T-helper 22 cell (primary cell): ENCODE results near the gene CELSR1.
"Not testable (repeated sequence)": the region's sequence is repeated elsewhere in the genome, so short reads cannot be mapped to it uniquely, and the experiment has no call there.

ENCODE experiments used
- DNase-seq: peaks from one replicate; pipeline ENCODE4 v3.0.0-alpha.2; 2020; ENCODE audit warnings: low read depth

The CELSR1 gene

DNA sequence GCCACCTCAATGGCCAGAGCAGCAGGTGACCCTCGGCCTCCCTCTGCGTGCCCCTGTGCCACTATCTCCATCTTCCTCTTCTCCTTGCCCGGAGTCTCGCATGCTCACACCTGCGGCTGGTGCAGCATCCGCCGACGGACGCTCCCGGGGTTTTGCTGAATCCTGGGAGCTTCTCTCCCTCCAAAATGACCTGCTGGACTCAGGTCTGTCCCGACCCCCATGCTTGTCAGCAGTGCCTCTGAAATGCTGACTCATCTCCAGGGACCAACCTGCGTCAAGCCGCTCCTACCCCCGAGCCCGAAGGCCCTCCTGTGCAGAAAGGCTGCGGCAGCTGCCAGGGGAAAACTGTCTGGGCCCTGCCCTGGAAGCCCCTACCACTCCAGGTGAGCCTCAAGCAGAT lies 58.4 kb downstream of the CELSR1 start:
- no peak for DNase-seq

DNA sequence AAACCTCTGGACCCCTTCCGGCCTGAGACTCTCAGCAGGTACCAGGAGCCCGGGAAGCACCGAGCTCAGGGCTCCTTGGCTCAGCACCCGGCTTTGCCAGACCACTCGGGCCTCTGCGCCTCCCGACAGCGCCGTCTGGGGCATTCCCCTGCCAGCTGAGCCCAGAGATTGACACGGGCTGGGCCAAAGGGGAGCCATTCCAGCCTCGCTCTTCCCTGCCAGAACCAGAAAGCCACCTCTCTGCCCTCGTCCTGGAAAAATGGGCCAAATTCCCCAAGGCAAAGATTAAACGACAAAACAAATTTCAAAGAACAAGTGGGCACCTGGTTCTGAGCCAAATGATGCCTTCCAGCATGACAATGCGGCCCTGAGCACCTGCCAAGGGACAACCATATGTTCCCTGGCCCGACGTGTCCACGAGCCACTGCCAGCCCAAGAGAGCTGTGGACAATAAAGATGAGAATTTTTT lies 59.3 kb downstream of the CELSR1 start:
- no peak for DNase-seq

DNA sequence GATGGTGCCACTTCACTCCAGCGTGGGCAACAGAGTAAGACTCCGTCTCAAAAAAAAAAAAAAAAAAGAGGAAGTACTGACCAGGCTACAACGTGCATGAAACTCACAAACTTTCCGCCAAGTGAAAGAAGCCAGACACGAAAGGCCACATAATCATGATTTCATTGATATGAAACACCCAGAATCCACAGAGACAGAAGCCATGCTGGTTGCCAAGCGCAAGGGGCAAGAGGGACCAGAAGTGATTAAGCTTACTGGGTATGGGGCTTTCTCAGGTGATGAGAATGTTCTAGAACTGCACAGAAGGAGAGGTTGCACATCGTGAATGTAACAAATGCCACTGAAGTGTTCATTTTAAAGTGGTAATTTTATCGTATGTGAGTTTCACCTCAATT lies 60.9 kb downstream of the CELSR1 start:
- no peak for DNase-seq

DNA sequence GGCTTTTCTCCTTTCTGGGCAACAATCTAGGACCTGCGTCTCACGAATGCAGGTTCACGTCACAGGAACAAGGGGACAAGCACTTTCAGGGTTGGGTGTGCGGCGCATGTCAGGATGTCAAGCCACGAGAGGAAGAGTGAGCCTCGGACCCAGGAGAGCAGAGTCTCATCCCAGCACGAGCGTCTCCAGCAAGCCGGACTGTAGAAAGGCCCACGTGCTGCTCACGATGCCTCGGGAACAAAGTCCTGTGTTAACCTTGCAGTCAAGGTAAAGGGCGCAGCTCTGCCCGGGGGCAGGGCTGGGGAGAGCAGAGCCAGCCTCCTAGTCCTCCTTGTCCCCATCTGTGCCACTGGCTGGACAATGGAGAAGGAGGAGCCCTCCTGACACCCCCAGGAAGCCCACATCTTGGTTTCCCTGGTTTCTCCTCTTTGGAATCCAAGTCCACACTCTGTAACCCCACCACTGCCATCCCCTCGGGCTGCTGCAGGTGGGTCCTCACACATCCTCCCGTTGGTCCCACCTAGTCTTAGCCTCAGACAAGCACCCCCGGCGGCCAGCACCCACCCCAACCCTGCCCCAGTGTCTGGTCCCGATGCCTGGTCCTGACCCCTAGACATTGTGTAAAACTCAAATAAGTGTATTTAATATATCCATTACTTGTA lies 63.4 kb downstream of the CELSR1 start:
- DNase-seq, result no peak

DNA sequence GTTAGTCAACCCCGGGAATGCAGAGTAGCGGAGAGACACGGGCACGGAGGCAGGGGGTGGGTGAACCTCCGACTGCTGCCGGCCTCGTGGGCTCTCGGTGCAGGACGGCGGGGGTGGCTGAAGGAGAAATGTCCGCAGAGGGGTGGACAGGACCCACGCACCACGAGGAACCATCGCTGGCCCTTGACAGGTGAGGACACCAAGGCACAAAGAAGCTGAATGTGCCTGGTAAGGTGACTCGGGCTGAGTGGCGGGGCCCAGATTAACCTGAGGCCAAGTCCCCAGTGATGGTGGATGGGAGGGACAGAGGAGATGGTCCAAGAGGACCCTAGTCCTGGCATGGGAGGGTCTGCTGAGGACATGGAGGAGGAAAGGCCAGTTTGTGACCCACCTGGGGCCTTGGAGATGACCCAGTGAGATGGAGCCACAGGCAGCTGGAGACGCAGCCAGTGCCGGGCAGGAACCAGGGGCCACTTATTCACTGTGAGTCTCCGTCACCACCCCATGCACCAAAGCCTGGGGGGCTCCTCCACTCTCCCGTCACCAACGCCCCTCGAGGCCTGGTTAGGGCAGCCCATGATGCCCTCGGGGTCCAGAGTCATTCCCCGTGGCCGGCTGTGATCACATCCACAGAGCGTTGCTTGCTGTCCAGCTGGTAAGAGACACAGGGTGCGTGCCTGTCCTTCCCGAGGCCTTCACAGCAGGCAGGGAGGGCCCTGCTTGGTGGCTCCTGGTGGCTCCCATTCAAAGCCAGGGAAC lies 64.2 kb downstream of the CELSR1 start:
- DNase-seq, result no peak

DNA sequence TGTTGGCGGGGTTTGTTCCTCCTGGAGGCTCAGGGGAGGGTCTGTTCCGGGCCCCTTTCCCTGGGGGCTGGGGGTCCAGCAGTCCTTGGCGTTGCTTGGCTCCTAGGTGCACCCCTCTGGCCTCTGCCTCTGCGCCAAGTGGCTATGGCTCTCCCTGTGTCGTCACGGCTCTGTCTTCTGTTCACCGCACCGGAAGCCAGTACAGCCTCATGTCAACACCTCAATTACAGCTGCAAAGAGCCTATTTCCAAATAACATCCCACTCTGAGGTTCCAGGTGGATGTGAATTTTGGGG lies 64.8 kb downstream of the CELSR1 start:
- DNase-seq, result no peak

DNA sequence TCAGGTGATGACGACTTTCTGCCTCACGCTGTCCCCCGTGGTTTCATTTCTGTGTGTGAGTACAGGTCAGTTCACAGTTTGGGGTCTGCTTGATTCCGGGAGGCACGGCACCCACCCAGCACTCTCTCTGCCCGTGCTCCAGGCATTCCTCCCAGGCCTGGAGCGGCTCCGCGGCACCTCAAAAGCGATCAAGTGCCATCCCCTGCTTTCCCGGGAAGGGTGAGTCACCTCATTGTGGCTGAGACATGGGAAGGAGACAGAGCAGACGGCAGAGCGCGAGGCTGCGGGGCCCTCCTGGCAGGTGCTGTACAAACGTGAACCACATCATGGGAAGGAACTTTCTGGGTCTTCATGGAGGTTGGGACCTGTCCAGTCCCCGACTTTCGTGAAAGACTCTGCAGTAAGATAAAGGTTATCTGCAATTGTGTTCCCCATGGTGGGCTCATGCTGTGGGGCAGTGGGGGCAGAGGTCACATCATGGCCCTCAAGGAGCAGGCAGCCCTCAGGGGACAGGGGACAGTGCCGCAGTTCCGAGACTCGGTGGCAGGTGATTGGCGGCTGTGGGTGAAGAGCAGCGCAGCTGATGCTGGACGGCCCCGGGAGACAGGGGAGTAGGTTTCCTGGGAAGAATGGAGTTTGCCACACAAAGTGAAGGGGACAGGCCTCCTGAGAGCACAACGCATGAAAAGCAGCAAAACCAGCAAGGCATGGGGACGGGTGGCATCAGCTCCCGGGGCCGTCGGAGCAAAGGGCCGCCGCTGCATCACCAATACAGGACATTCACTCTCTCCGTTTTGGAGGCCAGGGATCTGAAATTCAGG lies 65.3 kb downstream of the CELSR1 start:
- no peak for DNase-seq

DNA sequence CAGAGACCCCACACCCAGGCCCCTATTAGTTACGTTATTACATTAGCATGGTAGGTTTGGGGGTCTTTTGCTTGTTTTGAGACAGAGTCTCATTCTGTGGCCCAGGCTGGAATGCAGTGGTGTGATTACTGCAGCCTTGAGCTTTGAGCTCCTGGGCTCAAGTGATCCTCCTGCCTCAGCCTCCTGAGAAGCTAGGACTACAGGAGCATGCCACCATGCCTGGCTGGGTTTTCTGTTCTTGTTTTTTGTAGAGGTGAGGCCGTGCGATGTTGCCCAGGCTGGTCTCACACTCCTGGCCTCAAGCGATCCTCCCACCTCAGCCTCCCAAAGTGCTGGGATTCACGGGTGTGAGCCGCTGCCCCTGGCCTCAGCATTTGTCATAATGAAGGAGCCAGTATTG lies 66.1 kb downstream of the CELSR1 start:
- not testable (repeated sequence) for DNase-seq

DNA sequence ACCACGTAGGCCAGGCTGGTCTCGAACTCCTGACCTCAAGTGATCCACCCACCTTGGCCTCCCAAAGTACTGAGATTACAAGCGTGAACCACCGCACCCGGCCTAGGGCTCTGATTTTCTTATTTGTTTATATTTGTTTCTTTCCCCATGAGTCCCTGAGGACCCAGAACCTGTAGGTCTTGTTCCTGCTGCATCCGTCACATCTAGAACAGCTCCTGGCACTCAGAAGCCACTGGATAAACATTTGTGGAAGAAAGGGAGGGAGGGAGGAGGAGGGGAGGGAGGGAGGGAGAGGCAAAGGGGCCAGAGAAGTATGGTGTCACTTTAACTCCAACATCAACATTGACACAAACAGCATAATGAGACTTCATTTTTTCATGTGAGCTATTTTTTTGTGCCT lies 67.7 kb downstream of the CELSR1 start:
- no peak for DNase-seq

DNA sequence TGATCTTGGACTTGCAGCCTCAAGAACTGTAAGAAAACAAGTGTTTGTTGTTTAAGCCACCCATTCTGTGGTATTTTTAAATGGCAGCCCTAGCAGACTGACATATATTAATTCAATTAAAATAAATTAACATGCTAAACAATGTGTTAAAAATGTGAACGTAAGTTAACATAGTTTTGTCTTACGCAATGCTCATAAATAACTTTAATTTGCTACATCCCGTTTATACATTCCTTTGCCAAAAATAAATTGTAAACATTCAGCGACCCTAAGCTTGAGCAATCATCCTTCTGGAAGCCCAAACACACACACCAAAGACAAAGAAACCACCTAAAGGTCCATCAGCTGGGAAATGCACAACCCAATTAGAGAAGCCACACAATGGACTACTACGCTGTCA lies 70.4 kb downstream of the CELSR1 start:
- DNase-seq, result no peak

DNA sequence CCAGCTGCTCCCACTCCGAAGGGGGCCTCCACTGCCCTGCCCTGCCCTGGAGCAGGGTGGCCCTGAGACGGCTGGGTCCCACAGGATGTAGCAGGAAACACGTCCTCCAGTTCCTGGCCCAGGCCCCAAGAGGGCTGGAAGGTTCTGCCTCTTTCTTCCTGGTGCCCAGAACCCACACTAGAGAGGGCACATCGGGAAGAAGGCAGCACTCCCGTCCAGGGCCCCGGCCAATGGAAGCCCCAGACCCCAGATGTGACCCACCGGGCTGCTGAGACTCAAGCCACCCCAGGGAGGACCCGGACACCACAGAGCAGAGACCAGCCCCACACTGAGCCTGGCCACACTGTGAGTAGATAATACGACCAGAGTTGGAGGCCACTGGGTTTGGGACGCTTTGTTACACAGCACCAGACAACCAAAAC lies 71.2 kb downstream of the CELSR1 start:
- no peak for DNase-seq

DNA sequence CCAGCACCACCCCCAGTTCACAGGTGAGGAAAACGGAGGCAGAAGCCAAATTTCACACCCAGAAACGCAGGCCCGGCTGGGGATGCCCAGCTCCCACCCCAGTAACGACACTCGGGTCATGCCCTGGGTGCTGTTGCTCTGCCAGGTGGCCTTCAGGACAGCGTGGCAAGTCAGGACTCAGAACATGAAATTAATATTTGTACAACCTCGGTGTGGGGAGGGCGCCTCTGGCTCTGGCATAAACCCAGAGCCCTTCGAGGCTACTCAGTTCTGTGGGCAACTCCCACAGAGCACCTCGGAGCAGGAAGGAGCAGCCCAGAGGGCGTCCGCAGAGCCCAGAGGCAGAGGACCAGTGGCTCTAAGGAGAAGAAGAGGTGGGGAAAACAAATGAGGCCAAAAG lies 71.6 kb downstream of the CELSR1 start:
- no peak for DNase-seq

DNA sequence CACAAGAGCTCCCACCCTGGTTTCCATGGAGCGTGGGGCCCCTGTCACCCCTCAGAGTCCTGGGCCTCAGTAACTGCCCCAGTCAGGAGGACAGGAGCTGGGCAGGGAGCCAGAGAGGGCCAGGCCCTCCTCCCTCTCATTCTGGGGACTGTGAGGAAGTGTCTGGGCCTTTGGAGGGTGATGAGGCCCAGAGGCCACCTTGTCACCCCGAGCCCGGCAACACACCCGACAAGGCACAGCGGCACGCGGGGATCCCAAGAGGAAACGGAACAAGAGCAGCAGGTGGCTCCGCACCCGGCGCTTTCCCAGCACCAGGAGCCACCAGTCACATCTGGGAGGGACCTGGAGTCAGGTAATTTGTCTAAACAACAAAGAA lies 72.1 kb downstream of the CELSR1 start:
- DNase-seq, result no peak

DNA sequence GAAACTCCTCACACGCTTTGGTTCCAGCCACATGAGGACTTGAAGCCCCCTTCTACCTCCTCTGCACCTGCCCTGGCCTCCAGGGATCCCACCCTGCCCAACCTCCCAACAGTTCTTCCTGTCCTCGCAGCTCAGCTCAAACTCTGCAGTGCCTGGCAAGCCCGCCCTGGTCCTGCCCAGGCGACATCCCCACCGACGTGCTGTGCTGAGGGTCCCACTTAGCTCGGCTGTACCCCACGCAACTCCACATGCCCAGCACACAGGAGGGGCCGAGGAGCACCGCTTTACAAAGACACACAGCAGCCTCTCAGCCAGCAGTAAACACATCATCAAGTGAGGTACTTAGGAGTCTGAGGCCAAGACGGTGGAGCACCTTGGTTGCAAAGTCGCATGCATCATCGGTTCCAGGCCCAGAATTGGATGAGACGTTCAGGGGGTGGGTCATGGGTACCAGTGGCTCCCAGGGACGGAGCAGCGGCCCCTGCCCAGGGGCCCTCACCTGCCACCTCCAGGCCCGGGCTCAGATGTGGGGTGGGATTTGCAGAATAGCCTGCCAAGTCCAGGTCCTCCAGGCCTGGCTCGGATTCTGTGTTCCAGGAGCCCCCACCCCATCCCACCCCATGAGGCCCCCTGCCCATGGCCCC lies 72.6 kb downstream of the CELSR1 start:
- DNase-seq, result no peak

DNA sequence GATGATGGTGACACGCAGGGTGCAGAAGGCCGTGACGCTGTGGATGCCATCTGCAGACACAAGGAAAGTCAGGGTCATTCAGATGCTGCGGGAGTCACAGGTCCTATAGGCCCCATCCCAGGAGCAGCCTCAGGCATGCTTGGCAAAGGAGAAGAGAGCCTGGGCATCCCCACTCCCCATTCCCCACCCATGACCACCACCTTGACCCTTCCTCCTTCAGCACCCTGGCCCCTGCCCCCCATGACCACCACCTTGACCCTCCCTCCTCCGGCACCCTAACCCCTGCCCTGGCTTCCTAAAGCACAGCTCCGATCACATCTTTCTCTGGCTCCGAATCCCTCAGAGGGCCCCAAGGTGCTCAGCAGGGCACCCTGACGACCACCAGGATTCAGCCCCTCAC lies 73.1 kb downstream of the CELSR1 start:
- no peak for DNase-seq

DNA sequence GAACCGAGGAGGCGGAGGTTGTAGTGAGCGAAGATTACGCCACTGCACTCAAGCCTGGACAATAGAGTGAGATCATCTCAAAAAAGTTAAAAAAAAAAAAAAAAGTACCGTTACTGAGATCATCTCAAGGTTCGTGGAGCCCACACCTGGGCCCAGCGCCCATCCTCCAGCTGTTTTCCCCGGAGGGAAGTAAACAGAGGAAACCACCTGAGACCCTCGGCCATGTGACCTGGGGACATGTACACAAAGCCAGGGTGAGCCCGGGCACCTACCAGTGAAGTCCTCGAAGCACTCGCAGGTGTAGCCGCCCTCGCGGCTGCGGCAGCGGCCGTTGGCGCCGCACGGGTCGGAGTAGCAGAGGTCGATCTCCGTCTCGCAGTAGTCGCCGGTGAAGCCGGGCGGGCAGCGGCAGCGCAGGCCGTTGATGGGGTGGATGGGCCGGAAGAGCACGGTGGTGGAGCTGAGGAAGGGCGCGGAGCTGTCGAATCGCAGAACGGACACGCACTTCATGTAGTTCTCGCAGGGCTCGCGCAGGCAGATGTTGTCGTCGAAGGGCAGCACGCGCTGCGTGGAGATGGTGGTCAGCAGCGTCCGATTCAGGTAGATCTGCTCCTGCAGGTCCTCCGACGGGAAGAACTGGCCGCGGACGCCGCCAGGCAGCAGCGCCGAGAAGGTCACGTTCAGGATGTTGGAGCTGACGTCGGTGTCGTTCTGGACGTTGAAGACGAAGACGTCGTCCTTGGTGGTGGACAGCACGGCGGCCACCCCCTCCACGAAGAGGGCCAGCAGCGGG lies 73.8 kb downstream of the CELSR1 start:
- no peak for DNase-seq

DNA sequence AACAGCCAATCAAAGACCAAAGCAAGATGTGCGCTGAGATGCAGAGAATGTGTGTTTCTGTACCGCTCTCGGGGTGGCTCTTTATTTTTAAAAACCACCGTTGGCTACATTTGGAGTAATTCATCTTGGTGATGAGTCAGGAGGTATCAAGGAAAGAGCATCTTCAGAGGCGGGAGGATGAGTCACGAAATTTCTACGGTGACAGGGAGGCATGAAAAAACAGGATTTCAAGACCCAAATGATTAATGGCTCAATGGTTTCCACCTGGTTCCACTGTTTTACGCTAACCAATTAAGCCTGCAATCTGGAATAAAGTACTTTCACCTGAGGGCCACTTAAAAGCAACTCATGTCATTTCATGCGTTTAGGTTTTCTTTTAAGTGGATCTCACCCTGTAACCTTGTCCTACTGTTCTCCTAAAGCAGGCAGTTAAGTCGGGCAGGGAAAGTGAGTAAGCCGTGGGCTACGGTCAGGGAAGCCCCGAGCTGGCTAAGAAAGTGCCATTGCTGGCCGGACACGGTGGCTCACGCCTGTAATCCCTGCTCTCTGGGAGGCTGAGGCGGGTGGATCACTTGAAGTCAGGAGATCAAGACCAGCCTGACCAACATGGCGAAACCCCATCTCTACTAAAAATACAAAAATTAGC lies 74.6 kb downstream of the CELSR1 start:
- DNase-seq, result no peak

DNA sequence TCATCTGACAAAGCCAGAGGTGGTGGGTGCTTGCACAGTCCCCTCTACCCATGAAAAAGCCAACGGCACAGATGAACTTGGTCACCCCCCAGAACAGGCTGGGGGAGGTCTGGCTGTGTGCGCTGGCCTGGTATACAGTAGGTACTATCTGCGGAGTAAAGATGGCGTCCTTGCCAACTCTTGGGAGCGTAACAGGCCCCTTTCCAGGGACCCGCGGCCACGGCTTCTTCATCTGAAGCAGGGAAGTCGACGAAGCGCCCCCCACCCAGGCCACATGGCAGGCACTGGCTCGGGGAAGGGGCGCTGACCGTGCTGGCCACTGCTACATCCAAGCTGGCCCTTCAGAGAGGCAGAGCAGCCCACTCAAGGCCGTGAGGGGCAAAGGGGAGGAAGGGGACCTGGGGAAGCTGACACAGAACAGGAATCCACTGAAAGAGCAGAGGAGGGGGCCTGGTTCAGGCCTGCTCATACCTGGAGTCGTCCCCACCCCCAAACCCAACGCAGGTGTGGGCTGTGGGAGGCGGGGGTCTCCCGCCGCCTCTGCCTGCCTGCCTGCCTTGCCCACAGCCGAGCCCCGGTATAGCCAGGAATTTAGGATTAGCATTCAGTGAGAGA lies 75.7 kb downstream of the CELSR1 start:
- no peak for DNase-seq

DNA sequence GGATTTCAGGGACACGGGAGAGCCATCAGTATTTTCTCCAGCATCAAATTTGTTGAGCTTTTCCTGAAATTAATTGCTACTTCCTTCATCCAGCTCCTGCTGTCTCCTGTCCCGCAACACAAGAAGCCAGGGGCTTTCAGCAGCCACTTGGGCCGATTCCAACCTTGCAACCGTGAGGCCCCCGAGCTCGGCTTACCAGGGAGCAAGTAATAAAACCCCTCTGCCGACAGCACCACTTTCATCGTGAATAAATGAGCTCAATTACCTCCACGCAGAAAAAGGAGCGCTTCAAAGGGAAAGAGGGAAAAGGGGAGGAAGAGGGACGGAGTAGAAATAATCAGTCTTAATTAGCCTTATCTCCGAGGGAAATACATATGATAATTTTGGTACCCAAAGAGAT lies 76.6 kb downstream of the CELSR1 start:
- no peak for DNase-seq

DNA sequence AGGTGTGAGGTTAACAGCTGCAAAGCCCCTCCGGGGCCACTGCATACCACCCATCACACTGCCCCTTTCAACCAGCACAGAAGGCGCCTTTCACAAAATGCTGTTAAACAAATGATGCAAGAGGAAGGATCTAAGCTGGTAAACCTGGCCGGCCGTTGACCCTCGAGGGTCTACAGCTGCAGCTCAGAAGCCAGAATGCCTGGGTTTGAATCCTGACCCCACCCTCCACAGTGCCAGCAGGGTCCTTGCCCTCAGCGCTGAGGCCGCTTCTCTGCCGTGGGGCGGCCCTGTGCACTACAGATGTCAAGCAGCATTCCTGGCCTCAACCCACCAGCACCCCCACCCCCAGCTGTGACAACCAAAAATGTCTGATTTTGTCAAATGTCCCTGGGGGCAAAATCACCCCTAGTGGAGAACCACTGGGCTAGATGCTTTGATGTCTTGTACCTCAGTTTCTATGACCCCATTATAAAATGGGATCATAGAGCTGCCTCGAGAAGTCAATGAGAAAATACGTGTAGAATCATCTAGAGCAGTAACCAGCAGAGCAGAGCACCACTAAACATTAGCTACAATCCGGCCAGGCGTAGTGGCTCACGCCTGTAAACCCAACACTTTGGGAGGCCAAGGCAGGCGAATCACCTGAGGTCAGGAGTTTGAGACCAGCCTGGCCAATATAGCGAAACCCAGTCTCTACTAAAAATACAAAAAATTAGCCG lies 77.9 kb downstream of the CELSR1 start:
- no peak for DNase-seq
